ENCODE measurements around the gene ZNF646. TPM values are rescaled to one million over a fixed set of nuclear protein-coding genes. Genes with fewer than 3 reads are reported as not detected.
A peak's percentile ranks its signal among the peaks of the same experiment; 100 is the strongest.

Gene ZNF646
- total and polyA plus RNA-seq, 2 of the 13 experiments (the other 11 are each of a cell fraction or from before 2014, with no cell fraction given): 3.4 to 10.9 TPM

GRCh38 chr16:31108035-31108793 lies 34.0 kb downstream of the ZNF646 start, which contains the start of gene BCKDK (continued):
- TF ChIP-seq SAFB2 (CRISPR knock-in tag; IDR thresholded peaks at IDR 0.05; ENCODE audit: borderline replicate concordance, low read depth) (no peak), IRX3 (CRISPR knock-in tag; IDR thresholded peaks at IDR 0.05; ENCODE audit: borderline replicate concordance, low read depth) (no peak), CREB1 (IDR thresholded peaks at IDR 0.05) (peak; percentile 85), CREB1 (CRISPR knock-in tag; IDR thresholded peaks at IDR 0.05) (peak; percentile 92), ZNF34 (CRISPR knock-in tag; IDR thresholded peaks at IDR 0.05; ENCODE audit: borderline replicate concordance) (no peak), ZNF792 (CRISPR knock-in tag; IDR thresholded peaks at IDR 0.05) (peak; percentile 89; the same call in 1 of the 2 replicates), SP4 (CRISPR knock-in tag; IDR thresholded peaks at IDR 0.05) (peak; percentile 84), ELF4 (CRISPR knock-in tag; IDR thresholded peaks at IDR 0.05; ENCODE audit: borderline replicate concordance) (peak; percentile 72; the same call in 1 of the 2 replicates), ZFP62 (CRISPR knock-in tag; IDR thresholded peaks at IDR 0.05) (no peak), JDP2 (CRISPR knock-in tag; IDR thresholded peaks at IDR 0.05; ENCODE audit: borderline replicate concordance) (no peak), FOSL2 (CRISPR knock-in tag; IDR thresholded peaks at IDR 0.05) (peak; percentile 20; the same call in 1 of the 2 replicates), NR2C2 (CRISPR knock-in tag; IDR thresholded peaks at IDR 0.05; ENCODE audit: borderline replicate concordance) (peak; percentile 92), ZBTB44 (CRISPR knock-in tag; IDR thresholded peaks at IDR 0.05) (0 out of 2 replicates have a peak, but pooled peaks have one; percentile 68), ZHX1 (CRISPR knock-in tag; IDR thresholded peaks at IDR 0.05; ENCODE audit: low read depth) (peak; percentile 63; the same call in 1 of the 2 replicates), ZNF124 (CRISPR knock-in tag; IDR thresholded peaks at IDR 0.05) (peak; percentile 94; the same call in 1 of the 2 replicates), CBX1 (IDR thresholded peaks at IDR 0.05; ENCODE audit: low read depth) (peak; percentile 59), CHD4 (IDR thresholded peaks at IDR 0.05; ENCODE audit: borderline replicate concordance, low read length) (no peak), NRL (CRISPR knock-in tag; IDR thresholded peaks at IDR 0.05; ENCODE audit: borderline replicate concordance) (peak; percentile 83; the same call in 1 of the 2 replicates)
- TF ChIP-seq, protein P1, sequence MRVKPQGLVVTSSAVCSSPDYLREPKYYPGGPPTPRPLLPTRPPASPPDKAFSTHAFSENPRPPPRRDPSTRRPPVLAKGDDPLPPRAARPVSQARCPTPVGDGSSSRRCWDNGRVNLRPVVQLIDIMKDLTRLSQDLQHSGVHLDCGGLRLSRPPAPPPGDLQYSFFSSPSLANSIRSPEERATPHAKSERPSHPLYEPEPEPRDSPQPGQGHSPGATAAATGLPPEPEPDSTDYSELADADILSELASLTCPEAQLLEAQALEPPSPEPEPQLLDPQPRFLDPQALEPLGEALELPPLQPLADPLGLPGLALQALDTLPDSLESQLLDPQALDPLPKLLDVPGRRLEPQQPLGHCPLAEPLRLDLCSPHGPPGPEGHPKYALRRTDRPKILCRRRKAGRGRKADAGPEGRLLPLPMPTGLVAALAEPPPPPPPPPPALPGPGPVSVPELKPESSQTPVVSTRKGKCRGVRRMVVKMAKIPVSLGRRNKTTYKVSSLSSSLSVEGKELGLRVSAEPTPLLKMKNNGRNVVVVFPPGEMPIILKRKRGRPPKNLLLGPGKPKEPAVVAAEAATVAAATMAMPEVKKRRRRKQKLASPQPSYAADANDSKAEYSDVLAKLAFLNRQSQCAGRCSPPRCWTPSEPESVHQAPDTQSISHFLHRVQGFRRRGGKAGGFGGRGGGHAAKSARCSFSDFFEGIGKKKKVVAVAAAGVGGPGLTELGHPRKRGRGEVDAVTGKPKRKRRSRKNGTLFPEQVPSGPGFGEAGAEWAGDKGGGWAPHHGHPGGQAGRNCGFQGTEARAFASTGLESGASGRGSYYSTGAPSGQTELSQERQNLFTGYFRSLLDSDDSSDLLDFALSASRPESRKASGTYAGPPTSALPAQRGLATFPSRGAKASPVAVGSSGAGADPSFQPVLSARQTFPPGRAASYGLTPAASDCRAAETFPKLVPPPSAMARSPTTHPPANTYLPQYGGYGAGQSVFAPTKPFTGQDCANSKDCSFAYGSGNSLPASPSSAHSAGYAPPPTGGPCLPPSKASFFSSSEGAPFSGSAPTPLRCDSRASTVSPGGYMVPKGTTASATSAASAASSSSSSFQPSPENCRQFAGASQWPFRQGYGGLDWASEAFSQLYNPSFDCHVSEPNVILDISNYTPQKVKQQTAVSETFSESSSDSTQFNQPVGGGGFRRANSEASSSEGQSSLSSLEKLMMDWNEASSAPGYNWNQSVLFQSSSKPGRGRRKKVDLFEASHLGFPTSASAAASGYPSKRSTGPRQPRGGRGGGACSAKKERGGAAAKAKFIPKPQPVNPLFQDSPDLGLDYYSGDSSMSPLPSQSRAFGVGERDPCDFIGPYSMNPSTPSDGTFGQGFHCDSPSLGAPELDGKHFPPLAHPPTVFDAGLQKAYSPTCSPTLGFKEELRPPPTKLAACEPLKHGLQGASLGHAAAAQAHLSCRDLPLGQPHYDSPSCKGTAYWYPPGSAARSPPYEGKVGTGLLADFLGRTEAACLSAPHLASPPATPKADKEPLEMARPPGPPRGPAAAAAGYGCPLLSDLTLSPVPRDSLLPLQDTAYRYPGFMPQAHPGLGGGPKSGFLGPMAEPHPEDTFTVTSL (CRISPR knock-in tag; IDR thresholded peaks at IDR 0.05; ENCODE audit: borderline replicate concordance): peak; percentile 24; the same call in 1 of the 2 replicates
